ENCODE measurements around the gene HECTD2.

- TF ChIP-seq CTCF (IDR thresholded peaks at IDR 0.05) (no peak), POLR2A (IDR thresholded peaks at IDR 0.05) (no peak), POLR2AphosphoS5 (IDR thresholded peaks at IDR 0.05) (no peak)
Observed at GRCh38 chr10:91391920-91392319, 18.2 kb upstream of the HECTD2 start.
